A673 (cell line): ENCODE data around the gene E2F3.

Experiments
- EZH2 ChIP-seq: fragments of 200-600 bp; sonication (generic); IDR thresholded peaks from 2 replicates; pipeline ENCODE4 v1.6.1; 2017; ENCODE audit warnings: borderline replicate concordance, low read depth, mild to moderate bottlenecking, mixed read lengths, antibody characterized with exemption, low read length; ENCODE audit not compliant: poor library complexity, severe bottlenecking
- TF ChIP-seq, protein P1 (sequence below): fragments of 300-800, 200-600 bp; sonication (generic); conservative IDR thresholded peaks from 2 replicates; pipeline ENCODE4 v1.5.1; 2017; ENCODE audit warnings: low read depth, mild to moderate bottlenecking, antibody characterized with exemption, low read length, moderate library complexity, mixed read lengths

DNA sequence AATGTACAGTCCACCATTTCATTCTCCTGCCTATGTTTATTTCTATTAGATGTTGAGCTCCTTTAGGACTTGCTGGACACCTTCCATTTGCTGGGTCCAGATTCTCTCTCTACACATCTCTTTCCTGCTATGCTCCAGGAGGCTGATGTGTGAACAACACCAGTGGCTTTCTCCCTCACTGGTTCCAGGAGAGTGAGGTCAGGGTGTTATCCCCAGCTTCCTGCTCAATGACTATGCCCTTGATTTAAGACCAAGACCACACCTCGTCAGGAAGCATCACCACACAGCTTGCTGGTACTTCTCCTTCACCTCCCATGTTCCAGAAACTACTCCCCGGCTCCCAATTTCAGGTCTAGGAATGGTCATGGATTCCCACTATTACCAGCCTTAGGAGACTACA is 31.3 kb upstream of the E2F3 start:
- TF ChIP-seq, protein P1, sequence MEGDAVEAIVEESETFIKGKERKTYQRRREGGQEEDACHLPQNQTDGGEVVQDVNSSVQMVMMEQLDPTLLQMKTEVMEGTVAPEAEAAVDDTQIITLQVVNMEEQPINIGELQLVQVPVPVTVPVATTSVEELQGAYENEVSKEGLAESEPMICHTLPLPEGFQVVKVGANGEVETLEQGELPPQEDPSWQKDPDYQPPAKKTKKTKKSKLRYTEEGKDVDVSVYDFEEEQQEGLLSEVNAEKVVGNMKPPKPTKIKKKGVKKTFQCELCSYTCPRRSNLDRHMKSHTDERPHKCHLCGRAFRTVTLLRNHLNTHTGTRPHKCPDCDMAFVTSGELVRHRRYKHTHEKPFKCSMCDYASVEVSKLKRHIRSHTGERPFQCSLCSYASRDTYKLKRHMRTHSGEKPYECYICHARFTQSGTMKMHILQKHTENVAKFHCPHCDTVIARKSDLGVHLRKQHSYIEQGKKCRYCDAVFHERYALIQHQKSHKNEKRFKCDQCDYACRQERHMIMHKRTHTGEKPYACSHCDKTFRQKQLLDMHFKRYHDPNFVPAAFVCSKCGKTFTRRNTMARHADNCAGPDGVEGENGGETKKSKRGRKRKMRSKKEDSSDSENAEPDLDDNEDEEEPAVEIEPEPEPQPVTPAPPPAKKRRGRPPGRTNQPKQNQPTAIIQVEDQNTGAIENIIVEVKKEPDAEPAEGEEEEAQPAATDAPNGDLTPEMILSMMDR, result no peak
- no peak for TF ChIP-seq EZH2
